HepG2 (cell line): ENCODE results near the gene CLIC4. TPM values are rescaled to one million over a fixed set of nuclear protein-coding genes. Genes with fewer than 3 reads are reported as not detected.

Source experiments
- ATAC-seq: fragments of 200-7000 bp; cut with Tn5 transposase; 3 replicates; pipeline ENCODE4 v1.9.1; 2020; ENCODE audit warnings: mild to moderate bottlenecking, moderate library complexity
- BruUV-seq: library from RNA; stranded (reverse); fragments of 400-500 nt; replicated peaks from 2 replicates; lab custom pipeline; 2021; lab: Mats Ljungman, UMichigan
- CTCF ChIA-PET: fragments of 300-600 bp; formaldehyde crosslinking; extraction: SDS; loops from one replicate; lab custom pipeline; 2021; ENCODE audit warnings: low total read pairs, inconsistent platforms, low intra/inter-chr PET ratio; lab: Yijun Ruan, JAX
- POLR2A ChIA-PET: fragments of 350-600 bp; sonication (Branson Sonifier 250); formaldehyde crosslinking; loops from one replicate; lab custom pipeline; 2020; ENCODE audit warnings: antibody characterized with exemption, inconsistent platforms; lab: Yijun Ruan, JAX
- DNase-seq: peaks from one replicate; pipeline ENCODE4 v3.0.0-alpha.2; 2015; ENCODE audit warnings: low spot score
- FAIRE-seq: peaks from 3 replicates; lab custom pipeline; 2011; peaks lifted over from hg19 to GRCh38; lab: Jason Lieb, UNC
- H2AFZ ChIP-seq: one replicate; pipeline ENCODE4 v1.6.1; 2011; ENCODE audit warnings: low read length, inconsistent platforms
- H3K27ac ChIP-seq: fragments of 300-600 bp; 3 replicates; pipeline ENCODE4 v1.8.0; 2011; ENCODE audit warnings: mixed run types, mild to moderate bottlenecking, mixed read lengths, low read length, inconsistent platforms; ENCODE audit not compliant: insufficient read depth; ENCODE audit errors: extremely low read length
- H3K27me3 ChIP-seq, 2 experiments: fragments of 200-600 bp in 1 of 2; 2 replicates in 1 of 2; 3 replicates in 1 of 2; pipeline versions ENCODE4 v1.6.0 to v1.8.0; 2011; ENCODE audit warnings: low read length in 2 of 2, mild to moderate bottlenecking in 2 of 2, moderate library complexity in 2 of 2, inconsistent platforms in 1 of 2; ENCODE audit not compliant: insufficient read depth in 2 of 2, control insufficient read depth in 1 of 2
- H3K36me3 ChIP-seq, 2 experiments: fragments of 200-600 bp in 1 of 2; replicated peaks in 1 of 2; 2 replicates in 1 of 2; 3 replicates in 1 of 2; pipeline versions ENCODE4 v1.5.1 to v1.8.0; 2011; ENCODE audit warnings: low read length in 2 of 2, inconsistent platforms in 1 of 2; ENCODE audit not compliant: insufficient read depth in 2 of 2, control insufficient read depth in 1 of 2
- H3K4me1 ChIP-seq: 2 replicates; pipeline ENCODE4 v1.5.1; 2012; ENCODE audit warnings: low read length, inconsistent platforms; ENCODE audit not compliant: insufficient read depth
- H3K4me2 ChIP-seq: 2 replicates; pipeline ENCODE4 v1.6.0; 2011; ENCODE audit warnings: low read depth, low read length, inconsistent platforms
- H3K4me3 ChIP-seq, 3 experiments: fragments of 200-600 bp in 1 of 3; sonication (generic), shearing (Covaris generic) in 1 of 3; replicated peaks in 1 of 3; 2 replicates each; pipeline ENCODE4 v1.5.1; 2011 to 2016; ENCODE audit warnings: low read length in 3 of 3, inconsistent platforms in 2 of 3, low read depth in 2 of 3, mild to moderate bottlenecking in 2 of 3, control low read depth in 1 of 3, mixed read lengths in 1 of 3; ENCODE audit not compliant: insufficient read depth in 1 of 3
- H3K79me2 ChIP-seq: one replicate; pipeline ENCODE4 v1.6.1; 2011; ENCODE audit warnings: low read length, inconsistent platforms; ENCODE audit not compliant: insufficient read depth
- H3K9ac ChIP-seq: 2 replicates; pipeline ENCODE4 v1.6.0; 2011; ENCODE audit warnings: mild to moderate bottlenecking, low read depth, low read length, inconsistent platforms; ENCODE audit not compliant: insufficient read depth
- H3K9me3 ChIP-seq: 2 replicates; pipeline ENCODE4 v1.5.1; 2012; ENCODE audit warnings: mild to moderate bottlenecking, low read length
- H4K20me1 ChIP-seq: 2 replicates; pipeline ENCODE4 v1.6.0; 2011; ENCODE audit warnings: inconsistent platforms, mild to moderate bottlenecking, low read length, moderate library complexity; ENCODE audit not compliant: insufficient read depth
- CHCHD3 ChIP-seq: sonication (generic); formaldehyde crosslinking; IDR thresholded peaks from 2 replicates; pipeline ENCODE4 v1.8.0; 2022; ENCODE audit warnings: mild to moderate bottlenecking, missing genetic modification reagents, moderate library complexity
- MXD1 ChIP-seq: sonication (generic); formaldehyde crosslinking; IDR thresholded peaks from 2 replicates; pipeline ENCODE4 v1.4.0; 2020; ENCODE audit warnings: mild to moderate bottlenecking, missing genetic modification reagents
- MXI1 ChIP-seq: IDR thresholded peaks from 3 replicates; pipeline ENCODE4 v1.6.1; 2012; ENCODE audit warnings: low read depth, low read length, inconsistent platforms, borderline replicate concordance
- RBM39 ChIP-seq: fragments of 200-400 bp; formaldehyde crosslinking; IDR thresholded peaks from one replicate; pipeline ENCODE4 v1.6.1; 2018; ENCODE audit warnings: antibody characterized with exemption, mild to moderate bottlenecking, low read depth, low read length; ENCODE audit not compliant: poor library complexity, severe bottlenecking
- SALL2 ChIP-seq: sonication (generic); formaldehyde crosslinking; IDR thresholded peaks from 2 replicates; pipeline ENCODE4 v1.8.1; 2023; ENCODE audit warnings: mild to moderate bottlenecking, missing genetic modification reagents, inconsistent platforms
- TEF ChIP-seq: sonication (generic); formaldehyde crosslinking; IDR thresholded peaks from 2 replicates; pipeline ENCODE4 v1.5.0; 2020; ENCODE audit warnings: missing genetic modification reagents
- ZBTB10 ChIP-seq: sonication (generic); formaldehyde crosslinking; IDR thresholded peaks from 2 replicates; pipeline ENCODE4 v1.4.0; 2020; ENCODE audit warnings: missing genetic modification reagents, borderline replicate concordance
- ZBTB38 ChIP-seq: sonication (generic); formaldehyde crosslinking; IDR thresholded peaks from 2 replicates; pipeline ENCODE4 v1.5.1; 2020; ENCODE audit warnings: mild to moderate bottlenecking, missing genetic modification reagents
- ZNF17 ChIP-seq: sonication (generic); formaldehyde crosslinking; IDR thresholded peaks from 2 replicates; pipeline ENCODE4 v1.5.0; 2020; ENCODE audit warnings: mild to moderate bottlenecking, missing genetic modification reagents
- WGBS: methylation state at CpG from one replicate; pipeline ENCODE4 v1.1.6; 2017; ENCODE audit warnings: low lambda C conversion rate; 5-methylcytosine and 5-hydroxymethylcytosine counted together
- in situ Hi-C: cut with HindIII; loops from 2 replicates; pipeline ENCODE4 v1.10.0; 2017; ENCODE audit warnings: low pct_unique_long_range_greater_than_20kb; ENCODE audit not compliant: extremely low pct_ligation_motif_present
- intact Hi-C: fragments of 100-400 bp; cut with micrococcal nuclease; formaldehyde crosslinking; loops from one replicate; pipeline ENCODE4 v1.10.0; 2022; ENCODE audit not compliant: unreplicated experiment
- polyA plus RNA-seq, 8 experiments: library from polyadenylated mRNA; depleted of rRNA in 3 of 8; stranded (reverse) in 7 of 8; unstranded in 1 of 8; fragments of >200 nt; fragmentation: Illumina TruSeq in 4 of 8; extraction: Trizol in 4 of 8; gene quantifications; 2 replicates each; pipeline versions ENCODE4 v1.2.1 to v1.2.3, GENCODE V29; 2011 to 2016; ENCODE audit warnings: low read depth in 4 of 8, missing spikeins in 1 of 8, mixed read lengths in 1 of 8; ENCODE audit not compliant: insufficient read depth in 1 of 8
- total RNA-seq, 5 experiments: library from RNA; depleted of rRNA; stranded (reverse); fragments of >200 nt; fragmentation: Illumina TruSeq; extraction: Trizol; gene quantifications; 2 replicates each; pipeline ENCODE4 v1.2.3, GENCODE V29; 2016; ENCODE audit warnings: low read depth in 1 of 5
- TF ChIP-seq, protein P1 (sequence below): sonication (generic); formaldehyde crosslinking; IDR thresholded peaks from 2 replicates; pipeline ENCODE4 v1.4.0; 2020; ENCODE audit warnings: low read depth, missing genetic modification reagents
- TF ChIP-seq, protein P2 (sequence below): sonication (generic); formaldehyde crosslinking; IDR thresholded peaks from 2 replicates; pipeline ENCODE4 v1.5.0; 2020; ENCODE audit warnings: mild to moderate bottlenecking, missing genetic modification reagents, moderate library complexity

CLIC4 gene
- total and polyA plus RNA-seq, 2 of the 13 experiments (the other 11 are each of a cell fraction or from before 2014, with no cell fraction given): 23.3 to 77.4 TPM

DNA sequence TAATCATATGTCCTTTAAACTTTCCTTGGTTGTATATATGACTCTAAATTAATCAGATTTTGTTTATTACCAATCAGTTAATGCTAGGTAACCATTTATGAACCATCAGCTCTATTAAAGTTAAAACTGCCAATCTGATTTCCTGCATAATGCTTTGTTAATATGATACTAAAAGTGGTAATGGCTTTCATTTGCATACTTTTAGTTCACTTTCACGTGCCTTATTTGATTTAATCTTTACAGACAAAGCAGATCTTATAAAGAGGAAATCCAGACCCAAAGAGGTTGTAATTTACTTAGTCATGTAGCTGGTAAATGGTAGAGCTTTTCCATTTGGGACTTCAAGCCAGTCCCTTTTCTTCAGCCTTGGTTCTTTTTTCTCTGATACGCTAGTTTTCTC, 61.3 kb downstream of the CLIC4 start:
- H3K4me1 ChIP-seq: peaks cover 7% of the 10 kb centered on the region; the same call in 1 of the 2 replicates
- no peaks in the 10 kb centered on the region for H3K9me3 ChIP-seq
- in situ Hi-C loops (no loop called here), intact Hi-C loops (loop anchor here (10.0 kb wide), 1 partner anchor 62 kb away; the partner anchor contains the start of gene CLIC4)
- no peak overlapping the region for H3K9ac ChIP-seq
- no peak for DNase-seq
- no peak for ATAC-seq
- H3K4me2 ChIP-seq: no peak overlapping the region
- no peak overlapping the region for H3K27ac ChIP-seq
- ChIA-PET CTCF (no interaction called here), POLR2A (no interaction called here)
- no TSS peak for BruUV-seq
- no peak overlapping the region for H2AFZ ChIP-seq
- TF ChIP-seq CHCHD3 (CRISPR knock-in tag) (no peak), ZBTB38 (CRISPR knock-in tag) (no peak), MXI1 (no peak), SALL2 (no peak), MXD1 (CRISPR knock-in tag) (no peak), TEF (no peak), ZNF17 (CRISPR knock-in tag) (no peak), ZBTB10 (CRISPR knock-in tag) (no peak), RBM39 (no peak)
- TF ChIP-seq, protein P1, sequence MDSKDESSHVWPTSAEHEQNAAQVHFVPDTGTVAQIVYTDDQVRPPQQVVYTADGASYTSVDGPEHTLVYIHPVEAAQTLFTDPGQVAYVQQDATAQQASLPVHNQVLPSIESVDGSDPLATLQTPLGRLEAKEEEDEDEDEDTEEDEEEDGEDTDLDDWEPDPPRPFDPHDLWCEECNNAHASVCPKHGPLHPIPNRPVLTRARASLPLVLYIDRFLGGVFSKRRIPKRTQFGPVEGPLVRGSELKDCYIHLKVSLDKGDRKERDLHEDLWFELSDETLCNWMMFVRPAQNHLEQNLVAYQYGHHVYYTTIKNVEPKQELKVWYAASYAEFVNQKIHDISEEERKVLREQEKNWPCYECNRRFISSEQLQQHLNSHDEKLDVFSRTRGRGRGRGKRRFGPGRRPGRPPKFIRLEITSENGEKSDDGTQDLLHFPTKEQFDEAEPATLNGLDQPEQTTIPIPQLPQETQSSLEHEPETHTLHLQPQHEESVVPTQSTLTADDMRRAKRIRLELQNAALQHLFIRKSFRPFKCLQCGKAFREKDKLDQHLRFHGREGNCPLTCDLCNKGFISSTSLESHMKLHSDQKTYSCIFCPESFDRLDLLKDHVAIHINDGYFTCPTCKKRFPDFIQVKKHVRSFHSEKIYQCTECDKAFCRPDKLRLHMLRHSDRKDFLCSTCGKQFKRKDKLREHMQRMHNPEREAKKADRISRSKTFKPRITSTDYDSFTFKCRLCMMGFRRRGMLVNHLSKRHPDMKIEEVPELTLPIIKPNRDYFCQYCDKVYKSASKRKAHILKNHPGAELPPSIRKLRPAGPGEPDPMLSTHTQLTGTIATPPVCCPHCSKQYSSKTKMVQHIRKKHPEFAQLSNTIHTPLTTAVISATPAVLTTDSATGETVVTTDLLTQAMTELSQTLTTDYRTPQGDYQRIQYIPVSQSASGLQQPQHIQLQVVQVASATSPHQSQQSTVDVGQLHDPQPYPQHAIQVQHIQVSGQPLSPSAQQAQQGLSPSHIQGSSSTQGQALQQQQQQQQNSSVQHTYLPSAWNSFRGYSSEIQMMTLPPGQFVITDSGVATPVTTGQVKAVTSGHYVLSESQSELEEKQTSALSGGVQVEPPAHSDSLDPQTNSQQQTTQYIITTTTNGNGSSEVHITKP (CRISPR knock-in tag): no peak
- TF ChIP-seq, protein P2, sequence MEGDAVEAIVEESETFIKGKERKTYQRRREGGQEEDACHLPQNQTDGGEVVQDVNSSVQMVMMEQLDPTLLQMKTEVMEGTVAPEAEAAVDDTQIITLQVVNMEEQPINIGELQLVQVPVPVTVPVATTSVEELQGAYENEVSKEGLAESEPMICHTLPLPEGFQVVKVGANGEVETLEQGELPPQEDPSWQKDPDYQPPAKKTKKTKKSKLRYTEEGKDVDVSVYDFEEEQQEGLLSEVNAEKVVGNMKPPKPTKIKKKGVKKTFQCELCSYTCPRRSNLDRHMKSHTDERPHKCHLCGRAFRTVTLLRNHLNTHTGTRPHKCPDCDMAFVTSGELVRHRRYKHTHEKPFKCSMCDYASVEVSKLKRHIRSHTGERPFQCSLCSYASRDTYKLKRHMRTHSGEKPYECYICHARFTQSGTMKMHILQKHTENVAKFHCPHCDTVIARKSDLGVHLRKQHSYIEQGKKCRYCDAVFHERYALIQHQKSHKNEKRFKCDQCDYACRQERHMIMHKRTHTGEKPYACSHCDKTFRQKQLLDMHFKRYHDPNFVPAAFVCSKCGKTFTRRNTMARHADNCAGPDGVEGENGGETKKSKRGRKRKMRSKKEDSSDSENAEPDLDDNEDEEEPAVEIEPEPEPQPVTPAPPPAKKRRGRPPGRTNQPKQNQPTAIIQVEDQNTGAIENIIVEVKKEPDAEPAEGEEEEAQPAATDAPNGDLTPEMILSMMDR (CRISPR knock-in tag): no peak
- FAIRE-seq: no peak
- peaks cover 1 to 6% of the 10 kb centered on the region in 2 experiments; a peak in 2 of 5 replicates for H3K36me3 ChIP-seq
- H3K27me3 ChIP-seq: no peaks in the 10 kb centered on the region
- H3K79me2 ChIP-seq: peaks cover 4% of the 10 kb centered on the region
- WGBS: 97% methylated on average over 2 of the region's 2 CpGs
- H3K4me3 ChIP-seq: no peak overlapping the region
- no peaks in the 10 kb centered on the region for H4K20me1 ChIP-seq
